ENCODE measurements around the gene SH3BP2. TPM values are rescaled to one million over a fixed set of nuclear protein-coding genes. Genes with fewer than 3 reads are reported as not detected.

The SH3BP2 gene
- total and polyA plus RNA-seq, 2 donors from 2014 or later: 27.3 to 128 TPM

- peaks cover 0 to 60% (median 35%) of the 10 kb centered on the region in 3 donors for H3K4me1 ChIP-seq (ENCODE audit: control insufficient read depth in 2 of 3, insufficient read depth in 2 of 3, low read depth in 1 of 3, low read length in 3 of 3)
- TF ChIP-seq, protein P1, sequence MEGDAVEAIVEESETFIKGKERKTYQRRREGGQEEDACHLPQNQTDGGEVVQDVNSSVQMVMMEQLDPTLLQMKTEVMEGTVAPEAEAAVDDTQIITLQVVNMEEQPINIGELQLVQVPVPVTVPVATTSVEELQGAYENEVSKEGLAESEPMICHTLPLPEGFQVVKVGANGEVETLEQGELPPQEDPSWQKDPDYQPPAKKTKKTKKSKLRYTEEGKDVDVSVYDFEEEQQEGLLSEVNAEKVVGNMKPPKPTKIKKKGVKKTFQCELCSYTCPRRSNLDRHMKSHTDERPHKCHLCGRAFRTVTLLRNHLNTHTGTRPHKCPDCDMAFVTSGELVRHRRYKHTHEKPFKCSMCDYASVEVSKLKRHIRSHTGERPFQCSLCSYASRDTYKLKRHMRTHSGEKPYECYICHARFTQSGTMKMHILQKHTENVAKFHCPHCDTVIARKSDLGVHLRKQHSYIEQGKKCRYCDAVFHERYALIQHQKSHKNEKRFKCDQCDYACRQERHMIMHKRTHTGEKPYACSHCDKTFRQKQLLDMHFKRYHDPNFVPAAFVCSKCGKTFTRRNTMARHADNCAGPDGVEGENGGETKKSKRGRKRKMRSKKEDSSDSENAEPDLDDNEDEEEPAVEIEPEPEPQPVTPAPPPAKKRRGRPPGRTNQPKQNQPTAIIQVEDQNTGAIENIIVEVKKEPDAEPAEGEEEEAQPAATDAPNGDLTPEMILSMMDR (IDR thresholded peaks at IDR 0.05; ENCODE audit: borderline replicate concordance, extremely low read depth, insufficient read depth): no peak
- H3K27ac ChIP-seq (ENCODE audit: low read depth in 2 of 2, low read length in 2 of 2): no peak overlapping the region
- H3K4me3 ChIP-seq (ENCODE audit: low read length in 3 of 3): no peak overlapping the region
- intact Hi-C loops (cut with DNase I): no loop called here
- no peaks in the 10 kb centered on the region for H3K27me3 ChIP-seq (ENCODE audit: control insufficient read depth, insufficient read depth, low read length)
- peak in 2 of 5 donors; percentile 48 to 68 for DNase-seq
- no peak for FAIRE-seq
- peaks cover 0 to 2% (median 0%) of the 10 kb centered on the region in 3 donors for H3K36me3 ChIP-seq (ENCODE audit: control insufficient read depth in 2 of 3, insufficient read depth in 3 of 3, low read length in 3 of 3)
- H3K9me3 ChIP-seq (ENCODE audit: control insufficient read depth in 2 of 3, insufficient read depth in 1 of 3, low read length in 3 of 3): no peaks in the 10 kb centered on the region
- H3K9ac ChIP-seq (ENCODE audit: low read length in 3 of 3): no peak overlapping the region
Measured at GRCh38 chr4:2804449-2804972, 11.6 kb downstream of the SH3BP2 start.

GRCh38 chr4:2804973-2805501, 12.2 kb downstream of the SH3BP2 start:
- Histone ChIP-seq H3K4me3 (ENCODE audit: low read length in 3 of 3) (no peak overlapping the region), H3K4me1 (ENCODE audit: control insufficient read depth in 2 of 3, insufficient read depth in 2 of 3, low read depth in 1 of 3, low read length in 3 of 3) (peaks cover 0 to 60% (median 39%) of the 10 kb centered on the region in 3 donors), H3K27ac (ENCODE audit: low read depth in 2 of 2, low read length in 2 of 2) (no peak overlapping the region), H3K9ac (ENCODE audit: low read length in 3 of 3) (no peak overlapping the region), H3K9me3 (ENCODE audit: control insufficient read depth in 2 of 3, insufficient read depth in 1 of 3, low read length in 3 of 3) (no peaks in the 10 kb centered on the region), H3K36me3 (ENCODE audit: control insufficient read depth in 2 of 3, insufficient read depth in 3 of 3, low read length in 3 of 3) (peaks cover 0 to 2% (median 0%) of the 10 kb centered on the region in 3 donors), H3K27me3 (ENCODE audit: control insufficient read depth, insufficient read depth, low read length) (no peaks in the 10 kb centered on the region)
- no peak for FAIRE-seq
- TF ChIP-seq, protein P1 (IDR thresholded peaks at IDR 0.05; ENCODE audit: borderline replicate concordance, extremely low read depth, insufficient read depth): no peak
- peak in 1 of 5 donors; percentile 77 for DNase-seq
- intact Hi-C loops (cut with DNase I): no loop called here

GRCh38 chr4:2805712-2806389, 13.0 kb downstream of the SH3BP2 start:
- peak in 2 of 5 donors; percentile 41 to 94 for DNase-seq
- H3K4me3 ChIP-seq (ENCODE audit: low read length in 3 of 3): no peak overlapping the region

More at GRCh38 chr4:2805712-2806389, 13.0 kb downstream of the SH3BP2 start:
- Histone ChIP-seq H3K27ac (ENCODE audit: low read depth in 2 of 2, low read length in 2 of 2) (peak overlapping the region in 1 of 2 donors; percentile 32), H3K27me3 (ENCODE audit: control insufficient read depth, insufficient read depth, low read length) (no peaks in the 10 kb centered on the region), H3K9ac (ENCODE audit: low read length in 3 of 3) (peak overlapping the region in 1 of 3 donors; percentile 34), H3K9me3 (ENCODE audit: control insufficient read depth in 2 of 3, insufficient read depth in 1 of 3, low read length in 3 of 3) (no peaks in the 10 kb centered on the region), H3K4me1 (ENCODE audit: control insufficient read depth in 2 of 3, insufficient read depth in 2 of 3, low read depth in 1 of 3, low read length in 3 of 3) (peaks cover 0 to 60% (median 36%) of the 10 kb centered on the region in 3 donors), H3K36me3 (ENCODE audit: control insufficient read depth in 2 of 3, insufficient read depth in 3 of 3, low read length in 3 of 3) (peaks cover 0 to 2% (median 0%) of the 10 kb centered on the region in 3 donors)
- TF ChIP-seq, protein P1 (IDR thresholded peaks at IDR 0.05; ENCODE audit: borderline replicate concordance, extremely low read depth, insufficient read depth): no peak
- intact Hi-C loops (cut with DNase I): no loop called here
- FAIRE-seq: no peak

All from kidney (tissue), 14 donors.